Amygdala (tissue), 56 donors: ENCODE results near the gene FDCSP.
"Not testable (repeated sequence)": the region's sequence is repeated elsewhere in the genome, so short reads cannot be mapped to it uniquely, and the experiment has no call there.

Source experiments
- DNase-seq, 56 donors: peaks; one replicate each; lab custom pipeline; 2025; lab: John Stamatoyannopoulos, UW

Gene FDCSP

DNA sequence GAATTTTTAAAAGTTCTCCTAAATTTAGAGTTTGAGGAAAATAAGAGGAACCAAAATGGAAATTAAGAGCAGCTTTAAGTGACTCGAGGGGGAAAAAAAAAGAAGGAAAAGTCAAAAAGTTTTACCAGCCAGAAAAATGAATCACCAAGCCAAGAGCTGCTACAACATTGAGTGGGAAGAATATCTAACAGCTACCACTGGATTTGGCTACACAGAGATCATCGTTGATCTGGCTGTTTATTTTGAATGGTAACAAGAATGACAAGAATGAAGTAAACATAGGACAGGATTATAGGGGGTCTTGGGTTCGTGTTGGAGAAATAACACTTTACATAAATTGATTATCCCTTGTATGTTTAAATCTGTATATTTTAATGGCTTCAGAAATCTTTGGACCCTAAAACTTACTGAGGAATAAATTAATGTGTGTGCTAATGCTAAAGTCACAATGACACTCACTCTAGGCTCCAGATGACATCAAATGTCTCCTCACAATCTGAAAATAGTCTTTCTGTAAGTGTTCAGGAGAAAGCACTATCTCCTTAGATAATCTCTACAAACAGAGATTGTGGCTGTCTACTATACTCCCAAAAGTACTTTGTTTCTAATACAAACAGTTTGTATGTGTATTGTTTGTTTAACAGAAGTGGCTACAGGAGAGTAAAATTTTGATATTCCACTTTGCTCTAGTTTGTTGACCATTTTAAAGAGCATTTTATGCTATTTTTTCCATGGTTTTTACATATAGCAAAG, 13.4 kb downstream of the FDCSP start:
- no peak for DNase-seq

DNA sequence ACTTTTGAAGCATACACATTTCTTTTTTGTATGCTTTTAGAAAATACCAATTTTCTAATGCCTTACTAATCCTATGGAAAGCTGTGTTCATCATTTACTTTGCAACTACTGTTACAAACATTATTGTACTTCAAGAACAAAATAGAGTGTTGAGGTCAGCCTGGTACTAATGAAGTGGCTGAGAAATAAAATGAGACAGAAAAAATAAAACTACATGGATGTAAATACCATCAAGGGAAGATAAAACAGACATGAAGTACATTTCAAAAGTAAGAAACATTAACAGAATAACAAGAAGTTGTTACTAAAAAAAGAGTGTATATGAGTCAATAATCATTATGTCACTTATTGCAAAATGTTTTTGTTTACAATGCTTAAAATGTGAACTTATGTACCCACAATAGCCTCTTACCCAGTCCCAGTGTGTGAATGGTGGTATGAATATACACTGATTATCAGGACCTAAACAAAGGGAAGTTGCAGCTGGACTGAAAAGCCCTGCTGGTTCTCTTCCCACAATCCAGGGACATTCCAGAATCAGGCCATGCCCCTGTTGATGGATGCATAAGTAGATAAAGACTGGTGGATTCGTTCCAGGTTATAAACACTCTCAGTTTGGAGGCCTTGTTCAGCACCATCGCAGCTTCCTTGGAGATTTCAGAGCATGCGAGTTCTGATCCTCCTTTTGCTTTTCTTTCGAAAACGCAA, 14.1 kb downstream of the FDCSP start:
- no peak for DNase-seq

DNA sequence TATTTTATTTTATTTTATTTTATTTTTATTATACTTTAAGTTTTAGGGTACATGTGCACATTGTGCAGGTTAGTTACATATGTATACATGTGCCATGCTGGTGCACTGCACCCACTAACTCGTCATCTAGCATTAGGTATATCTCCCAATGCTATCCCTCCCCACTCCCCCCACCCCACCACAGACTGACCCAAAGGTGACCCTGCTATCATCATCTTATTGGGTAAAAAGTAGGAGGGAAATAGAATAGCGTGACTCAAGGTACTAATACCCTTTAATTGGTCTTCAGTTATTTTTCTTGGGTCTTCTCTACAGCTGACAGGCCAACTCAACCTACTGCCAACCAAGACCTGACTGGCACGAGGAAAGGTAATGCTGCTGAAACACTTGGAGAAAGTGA, 16.4 kb downstream of the FDCSP start, which contains the start of gene CSN3:
Gene CSN3, plus strand, starts transcription at position 301 of the 400 bp plus-strand sequence. CDS start 2,223 bp downstream, outside the sequence.
- DNase-seq = not testable (repeated sequence)

DNA sequence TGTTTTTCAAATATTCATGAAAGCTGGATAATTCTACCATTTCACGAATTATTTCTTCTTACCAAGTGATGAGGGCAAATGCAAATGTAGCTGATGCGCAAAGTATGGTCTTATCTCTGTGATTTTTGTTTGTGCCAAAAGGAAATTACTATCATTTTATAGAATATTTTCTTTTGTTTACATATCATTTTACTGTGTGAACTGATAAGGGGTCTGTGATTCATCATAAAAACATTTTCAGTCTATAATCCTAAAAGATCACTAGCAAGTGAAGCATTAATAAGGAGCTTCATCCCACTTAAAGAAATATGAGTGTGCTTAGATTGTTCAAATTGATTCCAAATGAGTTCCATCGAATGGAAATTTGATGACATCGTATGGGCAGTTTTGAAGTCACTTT, 17.2 kb downstream of the FDCSP start:
- no peak for DNase-seq

DNA sequence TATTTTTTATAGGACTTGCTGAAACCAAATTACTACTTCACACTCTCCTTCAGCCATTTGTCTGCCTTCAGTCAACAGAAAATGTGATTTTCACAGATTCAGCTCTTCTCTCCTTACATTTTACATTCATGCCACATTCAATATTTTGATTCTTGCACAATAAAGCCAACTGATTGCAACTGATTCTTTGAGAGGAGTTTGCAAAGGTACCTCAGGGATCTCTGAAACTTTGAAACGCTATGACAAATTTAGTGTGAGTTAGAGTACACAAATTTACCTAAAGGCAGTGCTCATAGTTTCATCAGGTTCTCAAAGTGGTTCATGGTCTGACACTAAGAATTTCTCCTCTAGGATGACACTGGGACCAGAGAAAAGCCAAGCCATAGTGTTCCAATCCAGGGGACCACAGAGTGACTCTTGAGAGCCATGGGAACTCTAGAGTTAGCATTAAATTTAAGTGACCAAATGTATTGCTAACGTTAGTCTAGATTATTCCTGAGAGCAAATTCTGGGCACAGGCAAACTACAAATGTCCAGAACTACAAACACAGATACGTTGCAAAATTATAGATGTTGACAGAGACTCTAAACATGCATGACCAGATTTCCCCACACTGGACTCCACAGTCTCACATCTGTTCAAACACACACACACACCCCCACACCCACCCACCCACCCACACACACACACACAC, 25.5 kb downstream of the FDCSP start:
- DNase-seq = no peak

DNA sequence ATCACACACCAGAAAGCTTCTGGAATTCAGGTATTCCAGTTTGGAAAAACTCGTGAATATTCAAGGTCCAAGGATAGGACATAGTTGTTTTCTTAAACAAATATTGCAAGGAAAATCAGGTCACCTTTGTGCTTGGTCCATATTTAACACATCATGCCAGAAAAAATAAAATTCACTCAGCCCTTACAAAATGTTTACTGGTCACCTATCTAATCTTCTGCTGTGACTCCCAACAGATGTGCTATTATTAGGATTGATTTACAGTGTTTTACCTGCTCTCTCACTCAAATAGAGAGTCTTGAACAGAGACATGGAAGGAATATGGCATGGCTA, 26.0 kb downstream of the FDCSP start:
- DNase-seq = no peak

DNA sequence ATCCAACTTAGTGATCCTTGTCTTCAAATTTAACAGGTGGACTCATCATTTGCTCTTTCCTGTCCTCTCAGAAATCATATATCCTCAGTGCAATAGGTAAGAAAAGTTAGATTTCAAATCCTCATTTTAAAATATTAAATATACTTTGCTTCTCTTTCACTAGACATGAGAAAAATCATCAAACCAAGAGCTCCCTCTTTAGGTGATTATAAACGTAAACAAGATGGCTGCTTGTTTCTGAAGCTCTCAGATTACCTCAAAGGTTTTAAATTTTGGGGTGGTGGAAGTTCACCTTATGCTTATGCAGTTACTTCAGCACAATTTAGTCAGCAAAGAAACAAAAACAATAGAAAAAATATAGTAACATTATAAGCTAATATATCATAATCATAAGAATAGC, 43.8 kb downstream of the FDCSP start:
- no peak for DNase-seq

DNA sequence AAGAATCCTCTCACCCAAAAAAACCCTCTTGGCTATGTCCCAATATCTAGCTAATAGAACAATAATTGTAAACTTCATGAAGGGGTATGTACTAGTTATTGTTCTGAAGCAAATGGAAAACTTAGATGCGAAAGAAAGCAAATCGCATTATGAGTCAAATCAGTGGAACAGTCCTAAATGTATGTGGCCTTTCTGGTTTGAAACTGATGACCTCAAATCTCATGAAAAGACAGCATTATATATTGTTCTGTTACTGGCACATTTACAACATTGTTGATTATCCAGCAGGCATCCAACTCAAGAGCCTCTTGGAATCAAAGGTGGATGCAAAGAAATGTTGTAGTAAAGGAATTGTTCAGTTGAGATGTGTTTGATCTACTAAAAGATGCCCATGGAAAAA, 51.2 kb downstream of the FDCSP start:
- DNase-seq = no peak

DNA sequence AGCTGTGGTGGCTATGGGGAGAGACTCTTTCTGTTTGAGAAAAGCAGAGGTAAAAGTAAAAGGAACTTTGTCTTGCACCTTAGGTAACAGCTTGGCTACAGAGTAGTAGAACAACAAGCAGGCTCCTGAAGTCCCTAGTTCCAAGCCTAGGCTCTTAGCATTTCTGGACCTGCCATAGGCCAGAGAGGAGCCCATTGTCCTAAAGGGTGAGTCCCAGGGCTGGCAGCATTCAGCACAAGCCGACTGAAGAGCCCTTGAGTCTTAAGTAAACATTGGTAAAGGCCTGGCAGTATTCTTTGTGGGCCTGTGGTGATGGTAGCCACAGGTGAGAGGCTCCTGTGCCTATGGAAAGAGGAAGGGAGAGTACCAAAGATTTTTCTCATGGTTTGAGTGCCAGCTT, 54.6 kb downstream of the FDCSP start:
- no peak for DNase-seq
